H9 (cell line): ENCODE data around the gene AKAP1. TPM values are rescaled to one million over a fixed set of nuclear protein-coding genes. Genes with fewer than 3 reads are reported as not detected.

Experiments
- DNase-seq: peaks from one replicate; pipeline ENCODE4 v3.0.0-alpha.2; 2017
- H2AFZ ChIP-seq: one replicate; pipeline ENCODE4 v1.6.1; 2013; ENCODE audit warnings: mild to moderate bottlenecking, low read length, control low read depth, moderate library complexity
- H2AK5ac ChIP-seq: 2 replicates; pipeline ENCODE4 v1.6.1; 2013; ENCODE audit warnings: low read length, control low read depth, mixed read lengths; ENCODE audit not compliant: insufficient read length
- H2BK120ac ChIP-seq: one replicate; pipeline ENCODE4 v1.6.1; 2013; ENCODE audit warnings: low read depth, mild to moderate bottlenecking, low read length, control low read depth, inconsistent platforms; ENCODE audit not compliant: poor library complexity, severe bottlenecking
- H2BK12ac ChIP-seq: 2 replicates; pipeline ENCODE4 v1.6.1; 2013; ENCODE audit warnings: low read length, control low read depth, mixed read lengths, low read depth; ENCODE audit not compliant: insufficient read length
- H2BK15ac ChIP-seq: 2 replicates; pipeline ENCODE4 v1.6.1; 2013; ENCODE audit warnings: low read depth, low read length, control low read depth
- H2BK20ac ChIP-seq: one replicate; pipeline ENCODE4 v1.6.1; 2013; ENCODE audit warnings: low read depth, mild to moderate bottlenecking, low read length, control low read depth, inconsistent platforms; ENCODE audit not compliant: poor library complexity, severe bottlenecking
- H2BK5ac ChIP-seq: 2 replicates; pipeline ENCODE4 v1.6.1; 2013; ENCODE audit warnings: low read length, control low read depth, mixed read lengths; ENCODE audit not compliant: insufficient read length
- H3K14ac ChIP-seq: 2 replicates; pipeline ENCODE4 v1.6.1; 2013; ENCODE audit warnings: low read length, control low read depth; ENCODE audit not compliant: insufficient read depth
- H3K18ac ChIP-seq: 2 replicates; pipeline ENCODE4 v1.6.1; 2013; ENCODE audit warnings: low read depth, mild to moderate bottlenecking, mixed read lengths, low read length, control low read depth; ENCODE audit not compliant: insufficient read length
- H3K23ac ChIP-seq: 2 replicates; pipeline ENCODE4 v1.6.1; 2013; ENCODE audit warnings: low read length, control low read depth, mixed read lengths, low read depth; ENCODE audit not compliant: insufficient read length
- H3K23me2 ChIP-seq: 2 replicates; pipeline ENCODE4 v1.6.1; 2013; ENCODE audit warnings: low read depth, mild to moderate bottlenecking, mixed read lengths, low read length, control low read depth; ENCODE audit not compliant: insufficient read length, poor library complexity, severe bottlenecking
- H3K27ac ChIP-seq: 2 replicates; pipeline ENCODE4 v1.5.1; 2013; ENCODE audit warnings: low read length, control low read depth, mixed read lengths, low read depth; ENCODE audit not compliant: insufficient read length
- H3K27me3 ChIP-seq: 2 replicates; pipeline ENCODE4 v1.6.1; 2013; ENCODE audit warnings: low read length, control low read depth, inconsistent platforms; ENCODE audit not compliant: insufficient read depth
- H3K4ac ChIP-seq: 2 replicates; pipeline ENCODE4 v1.6.1; 2013; ENCODE audit warnings: low read depth, mild to moderate bottlenecking, control low read depth, inconsistent platforms, low read length, moderate library complexity
- H3K4me1 ChIP-seq: 2 replicates; pipeline ENCODE4 v1.6.1; 2013; ENCODE audit warnings: low read length, control low read depth, inconsistent platforms; ENCODE audit not compliant: insufficient read depth
- H3K4me2 ChIP-seq: 2 replicates; pipeline ENCODE4 v1.6.1; 2013; ENCODE audit warnings: low read length, control low read depth, mixed read lengths; ENCODE audit not compliant: insufficient read length, insufficient read depth
- H3K56ac ChIP-seq: 2 replicates; pipeline ENCODE4 v1.6.1; 2013; ENCODE audit warnings: low read depth, mild to moderate bottlenecking, mixed read lengths, low read length, control low read depth; ENCODE audit not compliant: insufficient read length
- H3K79me1 ChIP-seq: 2 replicates; pipeline ENCODE4 v1.6.1; 2013; ENCODE audit warnings: low read depth, mild to moderate bottlenecking, moderate library complexity, low read length, control low read depth, inconsistent platforms; ENCODE audit not compliant: insufficient read depth, poor library complexity, severe bottlenecking
- H3K79me2 ChIP-seq: 2 replicates; pipeline ENCODE4 v1.6.1; 2013; ENCODE audit warnings: low read length, control low read depth, inconsistent platforms; ENCODE audit not compliant: insufficient read depth
- H3K9ac ChIP-seq: 2 replicates; pipeline ENCODE4 v1.6.1; 2013; ENCODE audit warnings: low read length, control low read depth, mixed read lengths; ENCODE audit not compliant: insufficient read length; ENCODE audit errors: extremely low read depth
- H3K9me3 ChIP-seq: one replicate; pipeline ENCODE4 v1.6.1; 2013; ENCODE audit warnings: low read depth, low read length, inconsistent platforms; ENCODE audit not compliant: control insufficient read depth
- H3T11ph ChIP-seq: one replicate; pipeline ENCODE4 v1.6.1; 2013; ENCODE audit warnings: mild to moderate bottlenecking, low read length, control low read depth, inconsistent platforms
- H4K20me1 ChIP-seq: one replicate; pipeline ENCODE4 v1.6.1; 2013; ENCODE audit not compliant: control insufficient read depth, insufficient read length, insufficient read depth
- H4K5ac ChIP-seq: 2 replicates; pipeline ENCODE4 v1.6.1; 2013; ENCODE audit warnings: low read depth, mild to moderate bottlenecking, mixed read lengths, low read length, control low read depth; ENCODE audit not compliant: insufficient read length
- H4K8ac ChIP-seq: replicated peaks from 2 replicates; pipeline ENCODE4 v1.6.1; 2013; ENCODE audit warnings: low read length, control low read depth, mixed read lengths, low read depth; ENCODE audit not compliant: insufficient read length
- H4K91ac ChIP-seq: 2 replicates; pipeline ENCODE4 v1.6.1; 2013; ENCODE audit warnings: low read depth, mild to moderate bottlenecking, moderate library complexity, mixed read lengths, low read length, control low read depth; ENCODE audit not compliant: insufficient read length
- H3K27ac Mint-ChIP-seq, 3 experiments: 2 replicates in 2 of 3; 3 replicates in 1 of 3; pipeline ENCODE4 v1.8.0; 2020 to 2021; ENCODE audit warnings: mixed read lengths in 3 of 3, mild to moderate bottlenecking in 1 of 3, moderate library complexity in 1 of 3
- H3K27me3 Mint-ChIP-seq: 2 replicates; pipeline ENCODE4 v1.8.0; 2021; ENCODE audit warnings: low read depth, mild to moderate bottlenecking, moderate library complexity, mixed read lengths
- H3K36me3 Mint-ChIP-seq, 3 experiments: 2 replicates in 2 of 3; 3 replicates in 1 of 3; pipeline ENCODE4 v1.8.0; 2020 to 2021; ENCODE audit warnings: low read depth in 3 of 3, mixed read lengths in 3 of 3; ENCODE audit not compliant: insufficient read depth in 1 of 3
- H3K4me1 Mint-ChIP-seq, 2 experiments: 2 replicates each; pipeline ENCODE4 v1.8.0; 2020; ENCODE audit warnings: mixed read lengths in 2 of 2
- H3K4me3 Mint-ChIP-seq, 2 experiments: 2 replicates in 1 of 2; 3 replicates in 1 of 2; pipeline ENCODE4 v1.8.0; 2020 to 2021; ENCODE audit warnings: mild to moderate bottlenecking in 2 of 2, mixed read lengths in 2 of 2, moderate library complexity in 1 of 2
- H3K9me3 Mint-ChIP-seq, 2 experiments: 2 replicates in 1 of 2; 3 replicates in 1 of 2; pipeline ENCODE4 v1.8.0; 2020; ENCODE audit warnings: mild to moderate bottlenecking in 2 of 2, mixed read lengths in 2 of 2, moderate library complexity in 1 of 2
- CTCF ChIP-seq: fragments of 200-600 bp; sonication (generic); conservative IDR thresholded peaks from 3 replicates; pipeline ENCODE4 v1.8.0; 2021; ENCODE audit warnings: antibody characterized with exemption, mild to moderate bottlenecking
- WGBS: extraction: QIAGEN DNeasy Blood & Tissue Kit; methylation state at CpG from one replicate; pipeline ENCODE4 v1.1.7; 2013; ENCODE audit warnings: missing lambda C conversion rate, low lambda C conversion rate, mixed read lengths; ENCODE audit not compliant: insufficient read length; ENCODE audit errors: extremely low coverage; 5-methylcytosine and 5-hydroxymethylcytosine counted together
- total RNA-seq: library from RNA; stranded (reverse); gene quantifications from 2 replicates; pipeline ENCODE4 v1.2.1, GENCODE V29; 2021

The AKAP1 gene
- total RNA-seq, 1 experiment from 2014 or later: 61.2 TPM

DNA sequence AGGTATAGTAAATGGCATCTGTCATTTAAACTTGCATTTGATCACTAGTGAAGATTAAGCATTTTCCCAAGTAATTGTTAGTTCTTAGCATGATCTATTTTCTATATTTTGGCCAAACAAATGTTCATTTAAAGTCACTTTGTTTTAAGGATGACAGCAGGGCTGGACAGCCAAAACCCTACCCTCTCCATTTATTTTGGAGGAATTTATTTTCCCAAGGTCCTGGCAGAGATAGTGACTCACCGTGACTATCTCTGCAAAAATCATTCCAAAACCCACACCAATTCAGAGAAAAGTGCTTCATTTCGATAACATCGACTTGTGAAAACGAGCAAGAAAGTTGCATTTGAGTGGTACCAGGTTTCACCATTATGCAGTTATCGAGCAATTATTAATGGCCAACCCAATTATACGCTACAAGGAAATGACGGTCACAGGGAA, 665 bp upstream of the AKAP1 start:
- no peaks in the 10 kb centered on the region for H3K9me3 Mint-ChIP-seq
- Histone ChIP-seq H4K20me1 (no peaks in the 10 kb centered on the region), H2BK20ac (no peak overlapping the region), H2BK120ac (no peak overlapping the region), H2BK12ac (no peak overlapping the region), H2AFZ (peak overlapping the region; percentile 76), H3K4ac (no peak overlapping the region), H3K9ac (peak overlapping the region; percentile 97), H3K14ac (peak overlapping the region; percentile 98), H3K4me1 (peaks cover 3% of the 10 kb centered on the region), H3T11ph (no peak overlapping the region), H3K79me1 (peaks cover 6% of the 10 kb centered on the region), H2BK5ac (peak overlapping the region; percentile 80), H2AK5ac (no peak overlapping the region), H3K4me2 (peak overlapping the region; percentile 91), H3K56ac (no peak overlapping the region), H3K18ac (peak overlapping the region; percentile 96), H2BK15ac (no peak overlapping the region), H4K91ac (no peak overlapping the region), H3K27me3 (no peaks in the 10 kb centered on the region), H3K23me2 (peaks cover 10% of the 10 kb centered on the region), H3K9me3 (no peaks in the 10 kb centered on the region), H3K79me2 (peaks cover 24% of the 10 kb centered on the region; the same call in 1 of the 2 replicates), H4K8ac (no peak overlapping the region), H3K23ac (no peak overlapping the region), H3K27ac (peak overlapping the region; percentile 53), H4K5ac (no peak overlapping the region)
- no peak for DNase-seq
- H3K27ac Mint-ChIP-seq: peak overlapping the region; percentile 85 to 98 (median 89)
- peak overlapping the region; percentile 84 to 90 for H3K4me3 Mint-ChIP-seq
- no peak for TF ChIP-seq CTCF
- H3K36me3 Mint-ChIP-seq: no peaks in the 10 kb centered on the region
- H3K27me3 Mint-ChIP-seq: no peaks in the 10 kb centered on the region
- no CpG with 5 or more reads among the region's 7 CpGs for WGBS
- H3K4me1 Mint-ChIP-seq: peaks cover 47 to 60% of the 10 kb centered on the region in 2 experiments
